ENCODE data around the gene SELENBP1.

The SELENBP1 gene

GRCh38 chr1:151336556-151336955, 35.9 kb downstream of the SELENBP1 start:
- Histone ChIP-seq H3K4me3 (ENCODE audit: low read depth in 1 of 2, low read length in 1 of 2) (no peak overlapping the region), H3K27ac (no peak overlapping the region), H3K4me1 (ENCODE audit: control insufficient read depth in 1 of 2, insufficient read depth in 1 of 2, low read depth in 1 of 2, low read length in 1 of 2) (peaks cover 0 to 3% of the 10 kb centered on the region in 2 experiments), H3K27me3 (no peaks in the 10 kb centered on the region), H3K36me3 (no peaks in the 10 kb centered on the region), H3K9me3 (no peaks in the 10 kb centered on the region)
- no peak for TF ChIP-seq CTCF (IDR thresholded peaks at IDR 0.05)

GRCh38 chr1:151334822-151335221, 37.7 kb downstream of the SELENBP1 start:
- H3K27ac ChIP-seq, result no peak overlapping the region
- no peak for TF ChIP-seq CTCF (IDR thresholded peaks at IDR 0.05)
- no peaks in the 10 kb centered on the region for H3K9me3 ChIP-seq
- no peaks in the 10 kb centered on the region for H3K27me3 ChIP-seq
- H3K36me3 ChIP-seq, result no peaks in the 10 kb centered on the region
- H3K4me1 ChIP-seq (ENCODE audit: control insufficient read depth in 1 of 2, insufficient read depth in 1 of 2, low read depth in 1 of 2, low read length in 1 of 2), result no peaks in the 10 kb centered on the region
- no peak overlapping the region for H3K4me3 ChIP-seq (ENCODE audit: low read depth in 1 of 2, low read length in 1 of 2)

DNA sequence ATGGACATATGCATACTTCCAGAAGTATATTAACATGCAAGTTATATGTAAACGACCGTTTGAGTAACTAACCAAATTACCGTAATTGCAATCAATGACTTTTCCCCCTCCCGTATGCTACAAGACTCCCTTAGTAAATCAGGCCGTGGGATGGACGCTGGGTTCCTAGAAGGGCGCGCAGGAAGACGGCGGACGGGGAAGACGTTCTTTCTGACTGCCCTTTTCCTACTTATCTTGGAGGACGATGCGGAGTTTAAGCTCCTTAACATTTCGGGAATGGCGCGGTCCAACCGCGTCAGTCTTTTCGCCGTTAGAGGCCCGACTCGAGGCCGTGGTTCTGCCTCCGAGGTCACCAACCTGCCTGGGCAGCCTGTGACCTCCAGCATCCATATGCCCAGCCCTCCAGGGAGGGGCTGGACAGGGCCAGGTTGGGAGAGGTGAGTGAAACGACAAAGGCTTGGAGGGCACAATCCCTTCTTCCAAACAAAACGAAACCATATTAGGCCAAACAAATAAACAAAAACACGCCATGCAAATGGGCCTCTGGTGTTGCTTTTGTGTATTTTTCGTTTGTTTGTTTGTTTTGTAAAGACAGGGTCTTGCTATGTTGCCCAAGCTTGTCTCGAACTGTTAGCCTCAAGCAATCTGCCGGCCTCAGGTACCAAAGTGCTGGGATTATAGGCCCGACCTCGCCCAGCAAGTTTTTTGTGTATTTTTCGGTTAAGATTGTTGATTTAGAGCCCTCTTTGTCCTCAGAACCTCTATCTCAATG, 44.4 kb downstream of the SELENBP1 start:
- Histone ChIP-seq H3K4me3 (ENCODE audit: low read depth in 1 of 2, low read length in 1 of 2) (peak overlapping the region; percentile 90 to 91), H3K27me3 (no peaks in the 10 kb centered on the region), H3K9me3 (no peaks in the 10 kb centered on the region), H3K36me3 (peaks cover 16% of the 10 kb centered on the region), H3K27ac (peak overlapping the region; percentile 93), H3K4me1 (ENCODE audit: control insufficient read depth in 1 of 2, insufficient read depth in 1 of 2, low read depth in 1 of 2, low read length in 1 of 2) (peaks cover 33 to 36% of the 10 kb centered on the region in 2 experiments)
- TF ChIP-seq CTCF (IDR thresholded peaks at IDR 0.05), result no peak

DNA sequence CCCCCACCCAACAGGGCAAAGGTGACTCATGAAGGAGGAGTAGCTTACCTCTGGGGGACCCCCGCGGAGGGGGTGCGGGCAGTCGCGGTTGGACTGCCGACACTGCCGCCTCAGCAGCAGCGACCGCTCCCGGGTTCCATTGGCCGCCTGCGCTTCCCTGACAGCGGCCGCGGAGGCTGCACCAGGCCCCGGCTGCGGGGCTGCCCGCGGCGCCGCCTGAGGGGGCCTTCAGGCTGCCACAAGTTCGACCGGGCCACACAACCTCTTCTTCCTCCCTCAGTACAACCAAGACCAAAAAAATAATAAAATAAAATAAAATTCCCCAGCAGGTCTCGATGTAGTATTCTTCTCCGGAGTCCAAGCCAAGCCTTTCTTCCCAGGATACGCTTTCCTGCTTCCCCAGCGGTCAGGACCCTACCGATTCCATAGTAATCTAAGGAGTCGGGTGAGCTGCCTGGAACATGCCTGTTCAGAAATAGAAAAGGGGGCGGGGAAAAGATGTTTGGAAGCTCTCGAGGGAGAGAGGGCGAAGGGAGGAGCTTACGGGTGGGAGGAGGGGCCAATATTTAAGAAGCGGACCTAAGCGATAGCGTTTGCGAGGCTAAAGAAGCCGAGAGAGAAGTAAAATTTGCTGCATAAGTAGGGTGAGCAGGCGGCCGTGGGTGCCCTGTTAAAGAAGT, 45.1 kb downstream of the SELENBP1 start, which contains the start of gene PI4KB:
PI4KB (minus strand) TSS at position 194 of the 680 bp plus-strand sequence. CDS start 10,935 bp downstream, outside the sequence.
- no peak for TF ChIP-seq CTCF (IDR thresholded peaks at IDR 0.05)
- Histone ChIP-seq H3K27me3 (no peaks in the 10 kb centered on the region), H3K27ac (peak within 1 kb of the TSS; percentile 93), H3K4me3 (ENCODE audit: low read depth in 1 of 2, low read length in 1 of 2) (peak within 1 kb of the TSS; percentile 90 to 91), H3K4me1 (ENCODE audit: control insufficient read depth in 1 of 2, insufficient read depth in 1 of 2, low read depth in 1 of 2, low read length in 1 of 2) (peaks cover 33 to 36% of the 10 kb centered on the region in 2 experiments), H3K36me3 (peaks cover 20% of the 10 kb centered on the region), H3K9me3 (no peaks in the 10 kb centered on the region)

DNA sequence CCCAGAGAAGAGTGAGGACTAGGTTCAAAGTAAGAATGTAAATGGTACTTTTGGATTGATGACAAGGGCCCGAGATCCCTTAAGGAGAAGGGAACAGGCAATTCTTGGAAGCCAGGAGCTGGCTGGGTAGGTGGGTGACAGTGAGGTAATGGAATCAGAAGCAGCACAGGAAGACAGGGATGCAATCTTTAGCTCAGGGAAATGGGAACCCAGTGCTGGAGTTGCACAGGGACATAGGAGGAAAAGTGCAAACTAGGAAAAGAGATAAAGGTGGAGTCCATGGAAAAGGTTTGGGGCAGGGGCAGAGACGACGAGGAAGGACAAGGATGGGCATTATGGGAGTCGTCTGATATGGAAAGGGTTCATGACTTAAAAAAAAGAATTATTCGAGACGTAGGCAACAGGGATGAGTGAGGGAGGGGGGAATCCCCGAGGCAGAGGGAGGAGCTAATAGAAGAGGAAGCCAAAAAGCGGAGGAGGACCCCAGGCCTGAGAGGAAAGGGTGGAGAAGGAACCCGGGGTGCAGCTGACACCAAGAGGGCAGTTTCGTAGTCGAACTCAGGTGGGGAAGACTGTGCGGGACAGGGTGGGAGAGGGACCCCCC, 45.8 kb downstream of the SELENBP1 start:
- peaks cover 33 to 36% of the 10 kb centered on the region in 2 experiments for H3K4me1 ChIP-seq (ENCODE audit: control insufficient read depth in 1 of 2, insufficient read depth in 1 of 2, low read depth in 1 of 2, low read length in 1 of 2)
- no peaks in the 10 kb centered on the region for H3K27me3 ChIP-seq
- H3K36me3 ChIP-seq, result peaks cover 24% of the 10 kb centered on the region
- H3K27ac ChIP-seq, result peak overlapping the region; percentile 93
- no peaks in the 10 kb centered on the region for H3K9me3 ChIP-seq
- TF ChIP-seq CTCF (IDR thresholded peaks at IDR 0.05), result no peak
- peak overlapping the region; percentile 90 to 91 for H3K4me3 ChIP-seq (ENCODE audit: low read depth in 1 of 2, low read length in 1 of 2)
